HepG2 (cell line): Measurements from ENCODE around the gene DSE. TPM values are rescaled to one million over a fixed set of nuclear protein-coding genes. Genes with fewer than 3 reads are reported as not detected.

ENCODE experiments used
- ATAC-seq: fragments of 200-7000 bp; cut with Tn5 transposase; 3 replicates; pipeline ENCODE4 v1.9.1; 2020; ENCODE audit warnings: mild to moderate bottlenecking, moderate library complexity
- BruUV-seq: library from RNA; stranded (reverse); fragments of 400-500 nt; replicated peaks from 2 replicates; lab custom pipeline; 2021; lab: Mats Ljungman, UMichigan
- CTCF ChIA-PET: fragments of 300-600 bp; formaldehyde crosslinking; extraction: SDS; loops from one replicate; lab custom pipeline; 2021; ENCODE audit warnings: low total read pairs, inconsistent platforms, low intra/inter-chr PET ratio; lab: Yijun Ruan, JAX
- POLR2A ChIA-PET: fragments of 350-600 bp; sonication (Branson Sonifier 250); formaldehyde crosslinking; loops from one replicate; lab custom pipeline; 2020; ENCODE audit warnings: antibody characterized with exemption, inconsistent platforms; lab: Yijun Ruan, JAX
- DNase-seq: peaks from one replicate; pipeline ENCODE4 v3.0.0-alpha.2; 2015; ENCODE audit warnings: low spot score
- FAIRE-seq: peaks from 3 replicates; lab custom pipeline; 2011; peaks lifted over from hg19 to GRCh38; lab: Jason Lieb, UNC
- H2AFZ ChIP-seq: one replicate; pipeline ENCODE4 v1.6.1; 2011; ENCODE audit warnings: low read length, inconsistent platforms
- H3K27ac ChIP-seq: fragments of 300-600 bp; 3 replicates; pipeline ENCODE4 v1.8.0; 2011; ENCODE audit warnings: mixed run types, mild to moderate bottlenecking, mixed read lengths, low read length, inconsistent platforms; ENCODE audit not compliant: insufficient read depth; ENCODE audit errors: extremely low read length
- H3K27me3 ChIP-seq, 2 experiments: fragments of 200-600 bp in 1 of 2; 2 replicates in 1 of 2; 3 replicates in 1 of 2; pipeline versions ENCODE4 v1.6.0 to v1.8.0; 2011; ENCODE audit warnings: low read length in 2 of 2, mild to moderate bottlenecking in 2 of 2, moderate library complexity in 2 of 2, inconsistent platforms in 1 of 2; ENCODE audit not compliant: insufficient read depth in 2 of 2, control insufficient read depth in 1 of 2
- H3K36me3 ChIP-seq, 2 experiments: fragments of 200-600 bp in 1 of 2; replicated peaks in 1 of 2; 2 replicates in 1 of 2; 3 replicates in 1 of 2; pipeline versions ENCODE4 v1.5.1 to v1.8.0; 2011; ENCODE audit warnings: low read length in 2 of 2, inconsistent platforms in 1 of 2; ENCODE audit not compliant: insufficient read depth in 2 of 2, control insufficient read depth in 1 of 2
- H3K4me1 ChIP-seq: 2 replicates; pipeline ENCODE4 v1.5.1; 2012; ENCODE audit warnings: low read length, inconsistent platforms; ENCODE audit not compliant: insufficient read depth
- H3K4me2 ChIP-seq: 2 replicates; pipeline ENCODE4 v1.6.0; 2011; ENCODE audit warnings: low read depth, low read length, inconsistent platforms
- H3K4me3 ChIP-seq, 3 experiments: fragments of 200-600 bp in 1 of 3; sonication (generic), shearing (Covaris generic) in 1 of 3; replicated peaks in 1 of 3; 2 replicates each; pipeline ENCODE4 v1.5.1; 2011 to 2016; ENCODE audit warnings: low read length in 3 of 3, inconsistent platforms in 2 of 3, low read depth in 2 of 3, mild to moderate bottlenecking in 2 of 3, control low read depth in 1 of 3, mixed read lengths in 1 of 3; ENCODE audit not compliant: insufficient read depth in 1 of 3
- H3K79me2 ChIP-seq: one replicate; pipeline ENCODE4 v1.6.1; 2011; ENCODE audit warnings: low read length, inconsistent platforms; ENCODE audit not compliant: insufficient read depth
- H3K9ac ChIP-seq: 2 replicates; pipeline ENCODE4 v1.6.0; 2011; ENCODE audit warnings: mild to moderate bottlenecking, low read depth, low read length, inconsistent platforms; ENCODE audit not compliant: insufficient read depth
- H3K9me3 ChIP-seq: 2 replicates; pipeline ENCODE4 v1.5.1; 2012; ENCODE audit warnings: mild to moderate bottlenecking, low read length
- H4K20me1 ChIP-seq: 2 replicates; pipeline ENCODE4 v1.6.0; 2011; ENCODE audit warnings: inconsistent platforms, mild to moderate bottlenecking, low read length, moderate library complexity; ENCODE audit not compliant: insufficient read depth
- MAFK ChIP-seq, 2 experiments: IDR thresholded peaks in 1 of 2; conservative IDR thresholded peaks in 1 of 2; 2 replicates each; pipeline ENCODE4 v1.6.1; 2011; ENCODE audit warnings: improper control_type of control experiment in 2 of 2, low read length in 2 of 2
- PBX3 ChIP-seq: sonication (generic); formaldehyde crosslinking; IDR thresholded peaks from 2 replicates; pipeline ENCODE4 v1.8.1; 2023; ENCODE audit warnings: missing genetic modification reagents, inconsistent platforms, borderline replicate concordance
- THAP9 ChIP-seq: sonication (generic); formaldehyde crosslinking; IDR thresholded peaks from 2 replicates; pipeline ENCODE4; 2020; ENCODE audit warnings: missing genetic modification reagents, mild to moderate bottlenecking, borderline replicate concordance
- ZNF766 ChIP-seq: sonication (generic); formaldehyde crosslinking; IDR thresholded peaks from 2 replicates; pipeline ENCODE4 v1.5.0; 2020; ENCODE audit warnings: missing genetic modification reagents, borderline replicate concordance
- WGBS: methylation state at CpG from one replicate; pipeline ENCODE4 v1.1.6; 2017; ENCODE audit warnings: low lambda C conversion rate; 5-methylcytosine and 5-hydroxymethylcytosine counted together
- in situ Hi-C: cut with HindIII; loops from 2 replicates; pipeline ENCODE4 v1.10.0; 2017; ENCODE audit warnings: low pct_unique_long_range_greater_than_20kb; ENCODE audit not compliant: extremely low pct_ligation_motif_present
- intact Hi-C: fragments of 100-400 bp; cut with micrococcal nuclease; formaldehyde crosslinking; loops from one replicate; pipeline ENCODE4 v1.10.0; 2022; ENCODE audit not compliant: unreplicated experiment
- polyA plus RNA-seq, 8 experiments: library from polyadenylated mRNA; depleted of rRNA in 3 of 8; stranded (reverse) in 7 of 8; unstranded in 1 of 8; fragments of >200 nt; fragmentation: Illumina TruSeq in 4 of 8; extraction: Trizol in 4 of 8; gene quantifications; 2 replicates each; pipeline versions ENCODE4 v1.2.1 to v1.2.3, GENCODE V29; 2011 to 2016; ENCODE audit warnings: low read depth in 4 of 8, missing spikeins in 1 of 8, mixed read lengths in 1 of 8; ENCODE audit not compliant: insufficient read depth in 1 of 8
- total RNA-seq, 5 experiments: library from RNA; depleted of rRNA; stranded (reverse); fragments of >200 nt; fragmentation: Illumina TruSeq; extraction: Trizol; gene quantifications; 2 replicates each; pipeline ENCODE4 v1.2.3, GENCODE V29; 2016; ENCODE audit warnings: low read depth in 1 of 5
- TF ChIP-seq, protein P1 (sequence below): sonication (generic); formaldehyde crosslinking; IDR thresholded peaks from 2 replicates; pipeline ENCODE4 v1.4.0; 2020; ENCODE audit warnings: missing genetic modification reagents
- TF ChIP-seq, protein P2 (sequence below): IDR thresholded peaks from 2 replicates; pipeline ENCODE4 v1.6.1; 2016

Gene DSE
- total and polyA plus RNA-seq, 2 of the 13 experiments (the other 11 are each of a cell fraction or from before 2014, with no cell fraction given) = 2.6 to 4.6 TPM

DNA sequence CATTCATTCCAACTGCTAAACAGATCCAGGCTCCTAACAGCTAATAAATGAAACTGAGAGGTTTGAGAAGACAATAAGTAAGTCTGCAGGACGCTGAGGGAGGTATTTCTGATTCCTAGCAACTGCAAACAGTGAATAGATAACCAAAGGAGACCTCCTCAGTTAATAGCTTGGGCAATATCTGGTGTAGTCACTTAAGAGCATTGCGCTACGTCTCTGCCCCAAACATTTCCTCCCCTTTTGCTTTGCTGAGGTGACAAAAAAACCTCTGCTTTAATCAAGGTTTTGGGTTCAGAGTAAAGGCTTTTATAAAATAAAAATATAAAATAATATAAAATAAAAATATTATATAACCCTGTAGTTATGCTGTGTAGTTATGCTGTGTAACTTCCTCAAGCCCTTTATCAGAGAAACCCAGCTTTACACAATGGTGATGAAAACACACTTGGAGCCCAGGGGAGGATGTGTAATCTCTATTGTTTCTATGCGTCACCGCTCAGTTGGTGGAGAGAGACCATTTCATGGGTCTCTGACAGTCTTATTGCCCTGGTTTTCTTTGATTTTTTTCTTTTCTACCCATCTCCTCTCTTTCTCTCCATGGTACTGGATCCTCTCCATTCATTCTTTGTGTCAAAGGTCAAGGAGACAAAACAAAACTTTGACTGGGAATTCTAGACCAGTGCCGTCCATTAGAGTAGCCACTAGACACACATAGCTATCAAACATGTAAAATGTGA, 121.8 kb downstream of the DSE start:
- Histone ChIP-seq H3K27me3 (no peaks in the 10 kb centered on the region), H3K36me3 (no peaks in the 10 kb centered on the region), H3K27ac (no peak overlapping the region), H3K79me2 (no peaks in the 10 kb centered on the region), H3K4me3 (no peak overlapping the region), H4K20me1 (no peaks in the 10 kb centered on the region), H3K9ac (no peak overlapping the region), H3K4me2 (no peak overlapping the region), H3K9me3 (no peaks in the 10 kb centered on the region), H2AFZ (peak overlapping the region; percentile 3)
- intact Hi-C loops (no loop called here), in situ Hi-C loops (no loop called here)
- WGBS = 62% methylated on average over 6 of the region's 6 CpGs
- DNase-seq (no peak), ATAC-seq (no peak), FAIRE-seq (no peak)
- BruUV-seq = no TSS peak
- ChIA-PET CTCF (no interaction called here), POLR2A (no interaction called here)
- peak; percentile 15 to 52; a peak in 3 of 4 replicates for TF ChIP-seq MAFK (conservative IDR thresholded peaks at IDR 0.05 in 1 of 2, IDR thresholded peaks at IDR 0.05 in 1 of 2; ENCODE audit: low read length in 2 of 2)
- no peak for TF ChIP-seq THAP9 (CRISPR knock-in tag)
- TF ChIP-seq, protein P1, sequence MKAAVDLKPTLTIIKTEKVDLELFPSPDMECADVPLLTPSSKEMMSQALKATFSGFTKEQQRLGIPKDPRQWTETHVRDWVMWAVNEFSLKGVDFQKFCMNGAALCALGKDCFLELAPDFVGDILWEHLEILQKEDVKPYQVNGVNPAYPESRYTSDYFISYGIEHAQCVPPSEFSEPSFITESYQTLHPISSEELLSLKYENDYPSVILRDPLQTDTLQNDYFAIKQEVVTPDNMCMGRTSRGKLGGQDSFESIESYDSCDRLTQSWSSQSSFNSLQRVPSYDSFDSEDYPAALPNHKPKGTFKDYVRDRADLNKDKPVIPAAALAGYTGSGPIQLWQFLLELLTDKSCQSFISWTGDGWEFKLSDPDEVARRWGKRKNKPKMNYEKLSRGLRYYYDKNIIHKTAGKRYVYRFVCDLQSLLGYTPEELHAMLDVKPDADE (CRISPR knock-in tag) = no peak
- TF ChIP-seq ZNF766 (CRISPR knock-in tag) = no peak
- TF ChIP-seq, protein P2, sequence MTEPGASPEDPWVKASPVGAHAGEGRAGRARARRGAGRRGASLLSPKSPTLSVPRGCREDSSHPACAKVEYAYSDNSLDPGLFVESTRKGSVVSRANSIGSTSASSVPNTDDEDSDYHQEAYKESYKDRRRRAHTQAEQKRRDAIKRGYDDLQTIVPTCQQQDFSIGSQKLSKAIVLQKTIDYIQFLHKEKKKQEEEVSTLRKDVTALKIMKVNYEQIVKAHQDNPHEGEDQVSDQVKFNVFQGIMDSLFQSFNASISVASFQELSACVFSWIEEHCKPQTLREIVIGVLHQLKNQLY (CRISPR knock-in tag) = no peak
- TF ChIP-seq PBX3 (CRISPR knock-in tag) = no peak
- TF ChIP-seq, all 625 proteins: peak for 1
- no peaks in the 10 kb centered on the region; the same call in 1 of the 2 replicates for H3K4me1 ChIP-seq

Other genes starting within 250 kb of the DSE start
- gene COL10A1, start 244.8 kb upstream of the DSE start, total RNA-seq (2016; rRNA removed; fragmentation: Illumina TruSeq; extraction: Trizol) = not detected in 2 replicates
- 0.07 TPM in 2 replicates for gene COL10A1, start 244.8 kb upstream of the DSE start, polyA plus RNA-seq (2011; rRNA removed)
- gene TSPYL4, start 116.9 kb upstream of the DSE start, total RNA-seq (2016; rRNA removed; fragmentation: Illumina TruSeq; extraction: Trizol) = 19.7 and 24.0 TPM in 2 replicates
- gene TSPYL4, start 116.9 kb upstream of the DSE start, polyA plus RNA-seq (2011; rRNA removed) = 18.0 and 20.4 TPM in 2 replicates
- 93.0 and 102 TPM in 2 replicates for gene TSPYL1, start 91.0 kb upstream of the DSE start, total RNA-seq (2016; rRNA removed; fragmentation: Illumina TruSeq; extraction: Trizol)
- gene TSPYL1, start 91.0 kb upstream of the DSE start, polyA plus RNA-seq (2011; rRNA removed) = 28.3 and 33.0 TPM in 2 replicates
- not detected in 2 replicates for gene CALHM6, start 90.4 kb downstream of the DSE start, total RNA-seq (2016; rRNA removed; fragmentation: Illumina TruSeq; extraction: Trizol)
- gene CALHM6, start 90.4 kb downstream of the DSE start, polyA plus RNA-seq (2011; rRNA removed) = not detected in 2 replicates
- not detected in 2 replicates for gene CALHM5, start 140.7 kb downstream of the DSE start, total RNA-seq (2016; rRNA removed; fragmentation: Illumina TruSeq; extraction: Trizol)
- gene CALHM5, start 140.7 kb downstream of the DSE start, polyA plus RNA-seq (2011; rRNA removed) = not detected in 2 replicates
- gene TRAPPC3L, start 174.7 kb downstream of the DSE start, total RNA-seq (2016; rRNA removed; fragmentation: Illumina TruSeq; extraction: Trizol) = not detected in 2 replicates
- not detected in 2 replicates for gene TRAPPC3L, start 174.7 kb downstream of the DSE start, polyA plus RNA-seq (2011; rRNA removed)
- not detected in 2 replicates for gene CALHM4, start 182.8 kb downstream of the DSE start, total RNA-seq (2016; rRNA removed; fragmentation: Illumina TruSeq; extraction: Trizol)
- not detected in 2 replicates for gene CALHM4, start 182.8 kb downstream of the DSE start, polyA plus RNA-seq (2011; rRNA removed)
- gene RWDD1, start 200.6 kb downstream of the DSE start, total RNA-seq (2016; rRNA removed; fragmentation: Illumina TruSeq; extraction: Trizol) = 67.1 and 90.5 TPM in 2 replicates
- gene RWDD1, start 200.6 kb downstream of the DSE start, polyA plus RNA-seq (2011; rRNA removed) = 20.9 and 27.4 TPM in 2 replicates
- 0.14 and 0.40 TPM in 2 replicates for gene RSPH4A, start 245.5 kb downstream of the DSE start, total RNA-seq (2016; rRNA removed; fragmentation: Illumina TruSeq; extraction: Trizol)
- gene RSPH4A, start 245.5 kb downstream of the DSE start, polyA plus RNA-seq (2011; rRNA removed) = 0.08 and 0.24 TPM in 2 replicates